Activated CD8-positive, alpha-beta T cell treated with anti-CD3 and anti-CD28 coated beads, Interleukin-2, amount 10 ng/mL, durations not matched to agents 7 days and 5 days (primary cell): Measurements from ENCODE around the gene RHOC. TPM values are rescaled to one million over a fixed set of nuclear protein-coding genes. Genes with fewer than 3 reads are reported as not detected.
"Not testable (repeated sequence)": the region's sequence is repeated elsewhere in the genome, so short reads cannot be mapped to it uniquely, and the experiment has no call there.

Experiments used
- ATAC-seq: fragments of 150-1000 bp; cut with Tn5 transposase; one replicate; pipeline ENCODE4 v1.10.0; 2021; ENCODE audit warnings: moderate library complexity
- CTCF ChIA-PET: fragments of 350-600 bp; sonication (Branson Sonifier 250); formaldehyde crosslinking; loops from one replicate; lab custom pipeline; 2021; ENCODE audit warnings: antibody characterized with exemption; lab: Charles Lee
- POLR2A ChIA-PET: fragments of 350-600 bp; sonication (Branson Sonifier 250); formaldehyde crosslinking; loops from one replicate; lab custom pipeline; 2021; ENCODE audit warnings: antibody characterized with exemption; lab: Charles Lee
- DNase-seq: peaks from one replicate; pipeline ENCODE4 v3.0.0-alpha.2; 2020
- H3K27ac Mint-ChIP-seq: one replicate; pipeline ENCODE4 v1.8.0; 2021; ENCODE audit warnings: mild to moderate bottlenecking, mixed read lengths
- H3K27me3 Mint-ChIP-seq: one replicate; pipeline ENCODE4 v1.8.0; 2021; ENCODE audit warnings: low read depth, mixed read lengths
- H3K36me3 Mint-ChIP-seq: one replicate; pipeline ENCODE4 v1.8.0; 2021; ENCODE audit warnings: low read depth, mixed read lengths
- H3K4me1 Mint-ChIP-seq: one replicate; pipeline ENCODE4 v1.8.0; 2021; ENCODE audit warnings: low read depth, mixed read lengths
- H3K4me3 Mint-ChIP-seq: one replicate; pipeline ENCODE4 v1.8.0; 2021; ENCODE audit warnings: mild to moderate bottlenecking, mixed read lengths
- H3K9me3 Mint-ChIP-seq: one replicate; pipeline ENCODE4 v1.8.0; 2022; ENCODE audit warnings: mixed read lengths; ENCODE audit not compliant: insufficient read depth
- total RNA-seq, 2 experiments: library from RNA; stranded (reverse); gene quantifications; one replicate each; pipeline ENCODE4 v1.2.3, GENCODE V29; 2021

Gene RHOC
- total RNA-seq, 2 experiments from 2014 or later: 85.6 to 93.8 TPM

- no peaks in the 10 kb centered on the region for H3K9me3 Mint-ChIP-seq
- H3K36me3 Mint-ChIP-seq: no peaks in the 10 kb centered on the region
- H3K27ac Mint-ChIP-seq: no peak overlapping the region
- no peak overlapping the region for H3K4me3 Mint-ChIP-seq
- ChIA-PET POLR2A (no interaction called here), CTCF (no interaction called here)
- DNase-seq (no peak), ATAC-seq (no peak)
- H3K27me3 Mint-ChIP-seq: peaks cover 11% of the 10 kb centered on the region
- H3K4me1 Mint-ChIP-seq: peaks cover 8% of the 10 kb centered on the region
Measured at GRCh38 chr1:112727716-112728115, 20.8 kb upstream of the RHOC start.

DNA sequence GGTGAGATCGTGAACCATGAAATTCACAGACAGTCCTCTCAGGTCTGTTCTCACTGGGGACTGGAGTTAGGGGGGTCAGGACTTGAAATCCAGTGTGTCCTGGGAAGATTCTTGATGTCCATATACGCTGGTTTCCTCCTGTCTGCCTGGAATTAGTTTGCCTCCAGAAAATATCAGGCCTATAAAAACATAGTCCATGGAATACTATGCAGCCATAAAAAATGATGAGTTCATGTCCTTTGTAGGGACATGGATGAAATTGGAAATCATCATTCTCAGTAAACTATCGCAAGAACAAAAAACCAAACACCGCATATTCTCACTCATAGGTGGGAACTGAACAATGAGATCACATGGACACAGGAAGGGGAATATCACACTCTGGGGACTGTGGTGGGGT, 17.3 kb upstream of the RHOC start:
- H3K9me3 Mint-ChIP-seq, ATAC-seq, H3K4me3 Mint-ChIP-seq, CTCF ChIA-PET, DNase-seq, H3K36me3 Mint-ChIP-seq, POLR2A ChIA-PET, H3K27ac Mint-ChIP-seq: not testable (repeated sequence)
- H3K27me3 Mint-ChIP-seq: peaks cover 31% of the 10 kb centered on the region
- peaks cover 12% of the 10 kb centered on the region for H3K4me1 Mint-ChIP-seq

DNA sequence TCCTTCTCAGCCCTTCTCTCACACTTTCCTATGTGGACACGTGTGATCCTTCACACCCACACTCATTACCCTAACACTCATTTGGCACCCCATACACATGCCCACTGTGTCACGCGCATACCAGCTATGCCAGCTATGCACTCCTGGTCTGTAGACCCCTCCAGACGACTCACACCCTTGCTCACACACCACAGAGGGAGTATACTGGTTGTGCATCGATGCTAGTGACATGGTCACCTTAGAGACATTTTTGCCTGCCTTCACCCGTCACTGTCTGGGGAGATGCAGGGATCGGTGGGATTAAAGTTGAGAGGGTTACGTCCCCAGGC, 16.5 kb upstream of the RHOC start:
- ATAC-seq (no peak), DNase-seq (no peak)
- no peaks in the 10 kb centered on the region for H3K9me3 Mint-ChIP-seq
- CTCF ChIA-PET: interaction anchor here (9.8 kb wide), 1 partner anchor 82 kb away, joined by 173 read pairs; no protein-coding TSS in a partner anchor
- H3K27ac Mint-ChIP-seq: no peak overlapping the region
- POLR2A ChIA-PET: no interaction called here
- peaks cover 33% of the 10 kb centered on the region for H3K27me3 Mint-ChIP-seq
- peaks cover 14% of the 10 kb centered on the region for H3K4me1 Mint-ChIP-seq
- H3K36me3 Mint-ChIP-seq: no peaks in the 10 kb centered on the region
- no peak overlapping the region for H3K4me3 Mint-ChIP-seq

GRCh38 chr1:112722601-112723510, 15.9 kb upstream of the RHOC start:
- Mint-ChIP-seq H3K27ac (no peak overlapping the region), H3K4me3 (no peak overlapping the region), H3K9me3 (no peaks in the 10 kb centered on the region), H3K36me3 (no peaks in the 10 kb centered on the region), H3K4me1 (peaks cover 14% of the 10 kb centered on the region), H3K27me3 (peaks cover 33% of the 10 kb centered on the region)
- ATAC-seq: peak; percentile 25
- DNase-seq: no peak
- POLR2A ChIA-PET: no interaction called here
- CTCF ChIA-PET: interaction anchor here (0.9 to 9.8 kb wide), 3 partner anchors 10 to 332 kb away, joined by 3 to 173 read pairs (median 3); no protein-coding TSS in a partner anchor

DNA sequence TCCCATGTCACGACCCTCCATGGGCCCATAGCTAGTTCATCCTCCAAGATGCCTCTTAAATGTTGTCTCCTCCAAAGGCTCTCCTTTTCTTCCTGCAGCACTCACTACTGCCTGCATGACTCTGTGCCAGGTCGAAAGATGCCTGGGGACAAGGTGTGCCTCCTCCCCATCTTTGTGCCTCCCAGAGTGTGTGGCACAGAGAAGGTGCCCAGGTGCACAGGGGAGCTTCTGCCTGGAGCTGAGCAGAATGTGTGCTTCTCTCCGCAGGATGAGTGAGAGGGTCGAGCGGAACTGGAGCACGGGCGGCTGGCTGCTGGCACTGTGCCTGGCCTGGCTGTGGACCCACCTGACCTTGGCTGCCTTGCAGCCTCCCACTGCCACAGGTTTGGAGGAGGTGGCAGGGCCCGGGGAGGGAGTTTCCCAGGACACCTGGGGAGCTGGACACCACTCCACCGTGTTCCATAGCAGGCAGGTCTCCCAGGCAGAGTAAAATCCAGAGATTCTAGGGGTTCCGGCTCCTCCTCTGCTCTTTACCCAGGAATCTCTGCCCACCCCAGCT, 15.1 kb upstream of the RHOC start:
- H3K36me3 Mint-ChIP-seq: no peaks in the 10 kb centered on the region
- H3K27me3 Mint-ChIP-seq: peaks cover 33% of the 10 kb centered on the region
- no peaks in the 10 kb centered on the region for H3K9me3 Mint-ChIP-seq
- no peak overlapping the region for H3K27ac Mint-ChIP-seq
- CTCF ChIA-PET: interaction anchor here (0.9 to 9.8 kb wide), 4 partner anchors 9 to 331 kb away, joined by 3 to 173 read pairs (median 4); no protein-coding TSS in a partner anchor
- H3K4me1 Mint-ChIP-seq: peaks cover 19% of the 10 kb centered on the region
- H3K4me3 Mint-ChIP-seq: no peak overlapping the region
- no peak for DNase-seq
- no peak for ATAC-seq
- POLR2A ChIA-PET: no interaction called here

GRCh38 chr1:112721294-112721693, 14.4 kb upstream of the RHOC start:
- POLR2A ChIA-PET, DNase-seq, H3K27ac Mint-ChIP-seq, H3K9me3 Mint-ChIP-seq, ATAC-seq, H3K4me3 Mint-ChIP-seq, H3K36me3 Mint-ChIP-seq: not testable (repeated sequence)
- Mint-ChIP-seq H3K4me1 (peaks cover 21% of the 10 kb centered on the region), H3K27me3 (peaks cover 33% of the 10 kb centered on the region)
- CTCF ChIA-PET: interaction anchor here (1.8 to 9.8 kb wide), 3 partner anchors 13 to 351 kb away, joined by 4 to 173 read pairs (median 5); partner anchors contain the start of gene LRIG2

DNA sequence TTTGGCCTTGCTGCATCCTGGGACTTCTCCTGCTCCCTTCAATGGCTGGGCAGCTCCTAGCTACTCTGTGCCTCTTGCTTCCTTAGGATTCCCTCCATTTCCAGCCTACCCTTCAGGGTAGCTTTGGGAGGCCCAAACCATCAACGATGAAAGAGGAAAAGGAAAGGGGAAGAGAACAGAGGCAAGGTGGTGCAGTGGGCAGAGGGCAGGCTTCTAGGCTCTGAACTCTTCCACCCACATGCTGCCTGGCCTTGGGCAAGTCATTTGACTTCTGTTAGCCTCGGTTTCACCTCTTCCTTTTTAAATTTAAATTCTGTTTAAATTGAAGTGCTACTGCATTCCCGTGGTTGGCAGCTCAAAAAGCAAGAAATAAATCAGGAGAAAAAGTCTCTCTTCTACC, 13.9 kb upstream of the RHOC start:
- no peak overlapping the region for H3K4me3 Mint-ChIP-seq
- H3K27me3 Mint-ChIP-seq: peaks cover 33% of the 10 kb centered on the region
- H3K36me3 Mint-ChIP-seq: no peaks in the 10 kb centered on the region
- no peaks in the 10 kb centered on the region for H3K9me3 Mint-ChIP-seq
- ChIA-PET POLR2A (no interaction called here), CTCF (interaction anchor here (1.1 to 9.8 kb wide), 4 partner anchors 13 to 352 kb away, joined by 3 to 173 read pairs (median 4); partner anchors contain the start of gene LRIG2)
- ATAC-seq (no peak), DNase-seq (no peak)
- peaks cover 25% of the 10 kb centered on the region for H3K4me1 Mint-ChIP-seq
- H3K27ac Mint-ChIP-seq: no peak overlapping the region

DNA sequence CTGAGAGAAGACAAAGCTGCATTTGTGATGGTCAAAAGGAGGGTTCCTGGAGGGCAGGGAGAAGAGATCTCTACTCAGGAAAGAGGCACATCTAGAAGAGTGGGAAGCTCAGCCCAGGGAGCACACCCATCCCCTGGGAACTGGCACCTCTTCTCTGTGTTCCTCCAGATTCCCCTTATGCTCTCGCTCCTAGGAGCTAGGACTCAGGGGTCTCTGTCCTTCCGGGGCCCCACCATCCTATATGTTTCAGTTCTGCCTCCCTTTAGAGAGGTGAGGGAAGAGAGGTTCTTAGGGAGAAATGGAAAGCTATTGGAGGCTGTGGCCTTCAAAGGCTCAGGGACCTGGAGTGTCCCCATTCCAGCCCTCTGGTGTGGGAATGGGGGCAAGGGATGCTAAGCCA, 12.8 kb upstream of the RHOC start:
- H3K4me3 Mint-ChIP-seq: no peak overlapping the region
- peaks cover 30% of the 10 kb centered on the region for H3K4me1 Mint-ChIP-seq
- ATAC-seq (no peak), DNase-seq (no peak)
- ChIA-PET CTCF (interaction anchor here (0.5 to 9.8 kb wide), 10 partner anchors 11 to 1200 kb away, joined by 3 to 173 read pairs (median 6); partner anchors contain the start of gene LRIG2), POLR2A (no interaction called here)
- H3K27ac Mint-ChIP-seq: no peak overlapping the region
- H3K9me3 Mint-ChIP-seq: no peaks in the 10 kb centered on the region
- H3K27me3 Mint-ChIP-seq: peaks cover 28% of the 10 kb centered on the region
- no peaks in the 10 kb centered on the region for H3K36me3 Mint-ChIP-seq

GRCh38 chr1:112718691-112719418, 11.9 kb upstream of the RHOC start:
- ChIA-PET CTCF (interaction anchor here (0.6 to 9.8 kb wide), 17 partner anchors 9 to 354 kb away, joined by 3 to 173 read pairs (median 4); partner anchors contain the start of gene LRIG2), POLR2A (no interaction called here)
- peak overlapping the region; percentile 43 for H3K4me3 Mint-ChIP-seq
- peaks cover 38% of the 10 kb centered on the region for H3K4me1 Mint-ChIP-seq
- DNase-seq: peak; percentile 82
- no peaks in the 10 kb centered on the region for H3K9me3 Mint-ChIP-seq
- no peak overlapping the region for H3K27ac Mint-ChIP-seq
- peak; percentile 29 for ATAC-seq
- H3K27me3 Mint-ChIP-seq: peaks cover 34% of the 10 kb centered on the region
- no peaks in the 10 kb centered on the region for H3K36me3 Mint-ChIP-seq

- ATAC-seq (no peak), DNase-seq (no peak)
- Mint-ChIP-seq H3K36me3 (no peaks in the 10 kb centered on the region), H3K27me3 (peaks cover 40% of the 10 kb centered on the region), H3K4me3 (no peak overlapping the region), H3K9me3 (no peaks in the 10 kb centered on the region), H3K27ac (no peak overlapping the region), H3K4me1 (peaks cover 28% of the 10 kb centered on the region)
- ChIA-PET POLR2A (no interaction called here), CTCF (interaction anchor here (1.0 to 9.8 kb wide), 14 partner anchors 9 to 953 kb away, joined by 3 to 173 read pairs (median 16); partner anchors contain the start of genes LRIG2 and MOV10)
Measured at GRCh38 chr1:112717263-112717873, 10.4 kb upstream of the RHOC start.
